AG08396 (cell line): ENCODE measurements around the gene MTFR1L.

Experiments
- DNase-seq: peaks from one replicate; pipeline ENCODE4 v3.0.0; 2012; ENCODE audit warnings: low spot score, mixed read lengths

MTFR1L gene

DNA sequence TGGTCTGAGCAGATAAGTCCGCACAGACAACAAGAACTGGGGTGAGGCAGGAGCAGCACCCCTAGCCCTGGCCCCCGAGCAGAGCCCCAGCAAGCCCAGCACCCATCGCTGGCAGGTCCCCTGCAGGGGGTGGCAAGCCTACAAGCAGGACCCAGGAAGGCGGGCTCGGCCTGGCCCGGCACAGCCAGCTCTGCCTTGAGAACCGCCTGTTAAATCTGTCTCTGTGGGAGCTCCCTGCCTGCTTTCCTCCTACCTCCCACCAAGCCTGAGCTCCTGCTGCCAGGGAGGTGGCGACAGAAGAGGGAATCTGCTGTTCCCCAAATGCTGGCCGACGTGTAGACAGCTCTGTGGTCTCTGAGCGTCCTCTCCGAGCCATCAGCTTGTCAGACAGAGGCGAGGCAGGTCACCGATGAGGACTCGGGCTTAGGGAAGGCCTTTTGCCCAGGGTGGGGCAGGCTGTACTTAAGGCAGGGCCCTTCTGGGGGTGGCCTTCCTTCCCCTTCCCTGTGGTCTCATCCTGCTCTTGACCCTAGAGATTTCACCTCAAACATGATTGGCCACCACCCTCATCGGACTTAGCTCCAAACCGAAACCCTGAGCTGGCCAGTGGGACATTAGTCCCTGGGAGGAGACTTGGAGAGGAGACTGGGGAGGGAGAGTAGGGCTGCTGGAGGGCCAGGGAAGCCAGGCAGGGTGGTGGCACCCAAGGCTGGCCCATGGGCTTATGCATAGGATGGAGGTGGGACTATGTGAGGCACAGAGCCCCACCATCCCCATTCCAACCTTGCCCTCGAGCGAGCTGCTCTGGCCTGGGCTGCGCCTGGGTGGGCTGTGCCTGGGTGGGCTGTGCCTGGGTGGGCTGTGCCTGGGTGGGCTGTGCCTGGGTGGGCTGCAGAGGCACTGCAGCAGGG, 12.0 kb upstream of the MTFR1L start:
- no peak for DNase-seq

DNA sequence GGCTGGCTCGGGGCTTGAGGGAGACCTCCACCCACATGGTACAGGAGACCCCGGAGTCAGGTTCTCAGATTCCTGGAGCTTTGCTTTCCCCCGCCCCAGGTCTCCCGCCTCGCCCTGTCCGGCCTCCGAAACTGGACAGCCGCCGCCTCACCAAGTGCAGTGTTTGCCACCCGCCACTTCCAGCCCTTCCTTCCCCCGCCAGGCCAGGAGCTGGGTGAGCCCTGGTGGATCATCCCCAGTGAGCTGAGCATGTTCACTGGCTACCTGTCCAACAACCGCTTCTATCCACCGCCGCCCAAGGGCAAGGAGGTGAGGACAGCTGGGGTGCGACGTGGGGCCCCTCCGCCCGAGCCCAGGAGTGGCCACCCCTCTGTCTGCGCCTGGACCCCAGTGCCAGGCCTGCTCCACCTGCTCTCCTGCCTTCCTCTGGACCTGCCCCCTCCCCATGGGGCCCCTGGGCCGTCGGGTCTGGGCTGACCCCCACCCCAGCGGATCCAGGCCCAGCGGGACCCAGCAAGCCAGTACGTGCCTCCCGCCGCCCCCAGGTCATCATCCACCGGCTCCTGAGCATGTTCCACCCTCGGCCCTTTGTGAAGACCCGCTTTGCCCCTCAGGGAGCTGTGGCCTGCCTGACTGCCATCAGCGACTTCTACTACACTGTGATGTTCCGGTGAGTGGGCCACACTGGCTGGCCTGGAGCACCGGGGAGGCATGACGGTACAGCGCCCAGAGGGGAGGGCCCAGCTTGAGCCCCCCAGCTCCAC, 11.1 kb upstream of the MTFR1L start:
- DNase-seq: no peak

DNA sequence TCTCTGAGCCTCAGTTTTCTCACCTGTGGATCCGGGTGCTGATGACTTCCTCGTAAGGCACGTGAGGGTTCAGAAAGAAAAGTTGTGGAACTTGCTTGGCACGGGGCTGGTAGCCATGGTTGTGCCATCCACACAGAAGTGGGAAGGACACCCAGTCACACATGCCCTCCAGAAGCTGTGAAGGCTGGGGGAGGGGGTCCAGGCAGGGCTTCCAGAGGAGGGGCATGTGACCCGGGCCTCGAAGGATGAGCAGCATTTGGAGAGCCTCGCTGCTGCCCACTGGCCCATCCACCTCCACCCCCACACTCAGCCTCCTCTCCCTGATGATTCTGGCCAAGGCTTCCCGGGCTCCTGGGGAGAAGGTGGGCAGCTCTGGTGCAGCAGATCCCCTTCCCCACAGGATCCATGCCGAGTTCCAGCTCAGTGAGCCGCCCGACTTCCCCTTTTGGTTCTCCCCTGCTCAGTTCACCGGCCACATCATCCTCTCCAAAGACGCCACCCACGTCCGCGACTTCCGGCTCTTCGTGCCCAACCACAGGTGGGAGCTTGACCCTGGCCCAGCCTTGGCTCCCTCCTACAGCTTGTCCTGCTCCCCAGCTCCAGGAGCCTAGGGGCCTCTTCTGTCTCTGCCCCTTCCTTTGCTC, 10.3 kb upstream of the MTFR1L start:
- DNase-seq: no peak

DNA sequence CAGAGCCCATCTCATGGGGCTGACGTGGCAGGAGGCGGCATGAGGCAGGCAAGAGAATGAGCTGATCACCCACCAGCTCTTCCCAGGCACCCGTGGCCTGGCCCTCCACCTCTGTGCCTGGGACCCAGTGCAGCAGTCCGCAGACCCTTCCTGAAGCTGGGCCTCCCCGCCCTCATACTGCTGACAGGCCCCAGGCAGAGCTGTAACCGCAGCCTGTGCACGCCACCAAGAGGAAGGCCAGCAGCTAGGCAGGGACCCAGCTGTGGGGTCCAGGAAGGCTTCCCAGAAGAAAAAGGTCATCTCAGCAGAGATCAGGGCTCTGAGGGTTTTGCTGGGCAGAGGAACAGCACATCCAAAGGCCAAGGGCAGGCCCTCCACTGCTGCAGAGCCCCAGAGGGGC, 9.8 kb upstream of the MTFR1L start:
- DNase-seq: no peak

DNA sequence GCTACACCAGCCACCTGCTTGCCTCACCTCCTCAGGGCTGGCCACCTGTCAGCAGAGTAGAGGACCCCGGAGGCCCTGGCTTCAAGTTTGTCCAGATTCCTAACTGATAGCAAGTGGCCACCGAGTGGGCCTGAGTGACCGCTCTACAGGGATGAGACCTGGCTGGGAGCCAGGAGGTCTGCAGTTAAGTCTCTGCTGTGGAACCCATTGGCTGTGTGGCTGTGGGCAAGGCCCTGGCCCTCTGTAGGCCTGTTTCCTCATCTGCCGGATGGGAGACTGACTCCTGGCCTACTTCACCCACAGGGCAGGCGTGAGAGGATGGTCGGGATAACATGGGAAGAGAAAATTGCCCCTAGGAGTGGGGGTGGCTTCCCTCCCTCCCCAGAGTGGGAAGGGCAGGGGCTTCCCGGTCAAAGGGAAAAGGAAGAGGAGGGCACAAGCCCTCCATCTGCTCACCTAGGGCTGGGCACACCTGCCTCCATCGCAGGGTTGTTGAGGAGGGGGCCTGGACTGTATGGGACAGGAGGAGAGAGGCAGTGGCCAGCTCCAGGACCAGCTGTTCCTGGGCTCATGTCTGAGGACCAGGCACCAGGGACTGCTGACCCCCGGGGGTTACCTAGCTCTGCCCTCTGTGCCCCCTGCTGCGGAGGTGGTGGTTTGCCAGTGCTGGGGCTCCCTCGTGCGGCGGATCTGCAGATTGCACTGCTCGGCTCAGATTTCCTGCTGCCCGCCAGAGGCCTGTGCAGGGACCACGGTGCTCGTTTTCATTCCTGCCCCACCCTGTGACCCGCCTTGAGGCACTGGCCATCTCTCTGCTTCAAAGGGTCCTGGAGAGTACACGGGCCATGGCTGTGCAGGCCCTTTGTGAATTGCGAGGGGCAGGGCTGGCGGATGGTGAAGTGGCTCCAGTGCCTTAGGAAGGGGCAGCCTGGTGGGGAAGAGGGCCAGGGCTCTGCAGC, 9.1 kb upstream of the MTFR1L start:
- DNase-seq: peak; percentile 83

DNA sequence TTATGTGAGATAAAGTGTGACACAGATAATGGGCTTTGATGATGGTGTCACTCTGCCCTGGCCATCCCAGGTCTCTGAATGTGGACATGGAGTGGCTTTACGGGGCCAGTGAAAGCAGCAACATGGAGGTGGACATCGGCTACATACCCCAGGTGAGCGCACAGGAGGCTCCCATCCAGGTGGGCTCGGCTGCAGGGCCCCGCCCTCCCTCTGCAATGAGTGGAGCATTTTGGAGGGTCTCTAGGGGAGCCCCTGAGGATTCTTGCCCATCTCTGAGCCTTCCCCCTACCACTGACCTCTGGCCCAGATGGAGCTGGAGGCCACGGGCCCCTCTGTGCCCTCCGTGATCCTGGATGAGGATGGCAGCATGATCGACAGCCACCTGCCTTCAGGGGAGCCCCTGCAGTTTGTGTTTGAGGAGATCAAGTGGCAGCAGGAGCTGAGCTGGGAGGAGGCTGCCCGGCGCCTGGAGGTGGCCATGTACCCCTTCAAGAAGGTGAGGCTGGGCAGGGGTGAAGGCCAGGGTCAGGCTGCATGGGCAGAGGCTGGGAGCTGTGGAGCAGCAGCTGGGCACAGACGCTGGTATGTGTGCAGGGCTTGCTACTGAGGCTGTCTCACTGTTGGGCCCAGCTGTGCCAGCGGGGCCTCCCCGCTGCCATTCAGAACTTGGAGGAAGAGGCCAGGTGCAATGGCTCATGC, 8.2 kb upstream of the MTFR1L start:
- DNase-seq: no peak

DNA sequence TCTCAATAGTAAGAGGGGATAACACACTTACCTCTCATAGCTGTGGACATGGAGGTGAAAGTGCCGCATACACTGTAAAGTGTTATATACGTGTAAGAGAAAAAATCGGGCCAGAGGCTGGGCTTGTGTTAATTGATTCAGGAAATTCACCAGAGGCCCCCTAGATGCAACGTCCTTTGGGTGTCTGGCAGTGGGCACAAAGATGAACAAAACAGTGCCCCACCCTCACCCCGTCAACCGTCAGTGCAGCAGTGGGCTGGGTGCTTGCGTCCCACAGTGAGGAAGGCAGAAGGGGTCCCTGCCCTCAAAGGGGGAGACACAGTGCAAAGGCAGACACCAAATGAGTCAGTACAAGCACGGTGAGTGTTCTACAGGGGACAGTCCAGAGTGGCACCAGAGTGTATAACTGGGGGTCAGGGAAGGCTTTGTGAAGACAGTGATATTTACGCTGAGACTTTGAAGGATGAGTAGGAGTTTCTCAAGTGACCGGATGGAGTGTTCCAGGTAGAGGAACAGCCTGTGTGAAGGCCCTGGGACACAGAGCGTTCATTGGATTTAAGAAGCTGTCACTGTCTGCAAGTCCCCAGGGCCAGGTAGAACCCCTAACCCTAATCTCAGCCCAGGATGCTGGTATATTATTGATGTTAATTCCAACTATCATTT, 6.6 kb upstream of the MTFR1L start:
- DNase-seq: no peak

DNA sequence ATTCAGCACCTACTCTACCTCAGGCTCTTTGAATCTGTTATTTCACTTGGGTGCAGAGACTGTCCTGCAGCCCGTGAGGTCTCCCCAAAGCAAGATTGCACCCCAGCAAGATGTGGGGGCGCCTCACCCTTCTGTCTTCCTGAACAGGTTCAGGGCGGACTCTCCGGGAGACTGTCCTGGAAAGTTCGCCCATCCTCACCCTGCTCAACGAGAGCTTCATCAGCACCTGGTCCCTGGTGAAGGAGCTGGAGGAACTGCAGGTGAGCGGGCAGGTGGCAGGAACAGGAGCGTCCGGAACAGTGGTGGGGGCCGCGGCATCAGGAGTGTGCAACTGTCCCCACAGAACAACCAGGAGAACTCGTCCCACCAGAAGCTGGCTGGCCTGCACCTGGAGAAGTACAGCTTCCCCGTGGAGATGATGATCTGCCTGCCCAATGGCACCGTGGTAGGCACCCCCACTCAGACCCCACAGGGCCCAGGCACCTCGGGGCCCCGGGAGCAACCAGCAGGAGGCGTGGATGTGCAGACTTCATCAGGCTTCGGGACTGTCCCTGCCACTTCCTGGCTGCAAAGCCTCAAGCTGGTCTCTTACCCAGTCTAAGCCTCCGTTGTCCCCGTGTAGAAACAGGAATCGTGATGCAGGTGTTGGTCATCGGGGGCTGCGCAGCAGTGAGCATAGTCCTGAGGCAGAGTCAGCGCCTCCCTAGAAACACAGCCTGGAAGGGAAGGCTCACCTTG, 5.9 kb upstream of the MTFR1L start:
- no peak for DNase-seq

DNA sequence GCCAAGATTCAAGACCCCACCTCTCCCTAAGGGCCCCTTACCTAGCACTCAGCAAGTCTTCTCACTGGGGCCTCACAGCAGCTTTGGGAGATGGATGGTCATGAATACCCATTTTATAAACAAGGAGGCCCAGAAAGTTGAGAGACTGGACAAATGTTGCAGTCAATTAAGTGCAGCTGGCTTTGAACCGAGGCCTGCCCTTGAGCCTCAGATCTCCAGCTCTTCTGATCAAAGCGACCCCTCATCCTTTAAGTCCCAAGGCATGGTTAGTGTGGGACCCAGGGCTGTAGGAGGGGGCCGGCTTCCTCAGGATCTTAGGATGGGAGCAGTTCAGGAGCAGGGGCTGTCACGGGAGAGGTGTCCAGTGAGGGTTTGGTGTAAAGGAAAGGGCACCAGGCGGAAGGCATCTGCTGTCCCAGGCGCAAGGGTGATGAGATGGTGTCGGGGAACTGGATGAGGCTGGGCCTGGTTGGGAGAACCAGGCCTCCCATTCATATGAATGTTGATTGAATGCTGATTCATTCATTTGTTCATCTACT, 5.1 kb upstream of the MTFR1L start:
- DNase-seq: no peak

DNA sequence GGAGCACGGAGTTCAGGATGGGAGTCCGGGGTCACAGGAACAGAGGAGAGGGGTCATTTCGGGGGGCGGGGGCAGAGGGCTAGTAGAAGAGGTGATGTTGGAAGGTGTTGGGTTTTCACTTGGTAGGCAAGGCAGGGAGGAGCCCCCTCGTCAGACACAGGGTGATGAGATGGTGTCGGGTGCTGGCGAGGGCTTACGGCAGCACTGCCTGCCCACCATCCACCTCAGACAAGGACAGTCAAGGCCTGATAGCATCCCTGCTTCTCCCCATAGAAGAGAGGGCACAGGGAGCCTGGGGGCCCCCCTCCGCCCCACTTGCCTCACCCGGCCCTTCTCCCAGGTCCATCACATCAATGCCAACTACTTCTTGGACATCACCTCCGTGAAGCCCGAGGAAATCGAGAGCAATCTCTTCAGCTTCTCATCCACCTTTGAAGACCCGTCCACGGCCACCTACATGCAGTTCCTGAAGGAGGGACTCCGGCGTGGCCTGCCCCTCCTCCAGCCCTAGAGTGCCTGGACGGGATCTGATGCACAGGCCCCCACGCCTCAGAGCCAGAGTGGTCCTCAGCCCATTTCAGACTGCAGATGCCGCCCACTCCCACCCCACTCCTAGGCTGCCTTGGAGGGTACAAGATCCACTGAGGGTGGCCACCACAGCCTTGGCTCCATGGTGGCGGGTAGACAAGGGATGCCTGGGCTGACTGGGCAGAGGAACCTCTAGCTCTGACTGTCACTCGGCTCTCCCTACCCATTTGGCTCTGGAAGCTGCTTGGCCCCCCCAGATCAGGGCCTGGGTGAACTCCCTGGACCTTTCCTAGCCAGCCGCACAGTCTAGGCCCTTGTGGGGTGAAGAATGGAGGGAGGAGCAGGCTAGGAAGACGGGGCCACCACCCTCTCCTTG, 4.3 kb upstream of the MTFR1L start:
- no peak for DNase-seq

DNA sequence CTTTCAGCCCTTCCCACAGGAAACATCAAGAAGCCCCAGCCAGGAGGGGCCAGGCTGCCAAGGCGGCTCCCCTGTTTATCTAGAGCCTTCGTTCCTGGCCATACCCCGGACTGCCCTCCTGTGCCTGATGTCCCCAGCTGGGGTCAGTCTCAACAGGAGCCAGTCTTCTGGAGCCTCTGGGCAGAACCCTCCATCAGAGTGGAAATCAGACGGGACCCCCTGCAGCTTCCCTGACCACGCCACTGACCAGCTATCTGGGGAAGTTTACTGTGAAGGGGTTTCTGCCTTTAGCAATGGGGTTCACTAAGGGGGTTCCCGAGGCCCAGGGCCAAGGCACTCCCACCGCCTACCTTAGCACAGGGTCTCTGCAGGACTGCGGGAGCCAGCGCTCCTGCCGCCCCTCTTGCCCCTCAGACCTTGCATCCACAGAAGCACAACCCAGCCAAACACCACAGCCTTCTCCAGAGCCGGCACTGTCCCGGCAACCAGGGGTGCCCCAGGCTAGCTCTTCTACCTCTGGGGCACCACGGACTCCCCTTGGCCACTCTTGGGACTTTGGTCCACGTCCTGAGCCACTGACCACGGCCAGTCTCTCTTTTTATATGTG, 3.5 kb upstream of the MTFR1L start:
- no peak for DNase-seq

DNA sequence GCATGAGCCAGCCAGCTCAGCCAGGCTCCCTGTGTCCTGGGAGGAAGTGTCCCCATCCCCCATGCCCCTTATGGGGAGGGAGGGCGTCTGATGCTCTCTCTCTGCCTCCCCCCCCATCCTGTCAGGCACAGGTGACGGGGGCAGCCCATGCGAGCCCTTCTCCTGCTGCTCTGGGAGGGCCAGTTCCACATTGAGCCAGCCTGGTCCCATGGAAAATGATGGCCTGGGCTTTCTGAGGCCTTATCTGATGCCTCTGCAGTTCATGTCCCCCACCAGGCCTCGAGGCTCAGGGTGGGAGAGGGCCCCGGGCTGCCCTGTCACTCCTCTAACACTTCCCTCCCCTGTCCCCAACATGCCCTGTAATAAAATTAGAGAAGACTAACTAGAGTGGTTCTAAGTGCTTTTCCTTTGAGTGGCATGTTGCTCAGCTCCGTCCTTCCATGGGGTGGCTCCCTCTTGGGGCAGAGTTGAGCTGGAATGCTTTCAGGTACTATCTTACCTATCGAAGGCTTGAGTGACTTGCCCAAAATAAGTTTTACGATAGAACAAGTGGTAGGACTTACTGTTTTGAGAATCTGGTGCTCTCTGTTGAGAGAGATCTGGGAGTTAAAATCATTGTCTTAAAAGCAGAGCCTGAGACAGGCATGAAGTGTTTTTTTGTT, 1.8 kb upstream of the MTFR1L start:
- no peak for DNase-seq

DNA sequence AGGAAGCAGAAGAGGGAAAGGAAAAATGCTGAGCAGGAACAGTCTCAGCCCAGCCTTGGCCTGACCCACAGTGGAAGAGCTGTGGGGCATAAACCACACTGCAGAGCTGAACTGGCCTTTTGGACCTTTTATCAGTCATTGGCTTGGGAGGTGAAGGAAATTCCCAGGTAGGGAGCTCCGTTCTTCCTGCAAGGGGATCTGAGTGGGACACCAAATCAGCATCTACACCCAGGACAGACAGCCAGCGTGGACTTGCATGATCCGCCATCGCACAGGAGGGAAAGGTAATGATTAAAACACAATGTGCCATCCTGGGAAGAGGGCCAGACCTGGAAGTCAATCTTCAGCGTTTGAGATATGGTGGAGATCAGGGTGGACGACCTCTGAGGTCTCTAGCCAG, 1.2 kb upstream of the MTFR1L start:
- no peak for DNase-seq

DNA sequence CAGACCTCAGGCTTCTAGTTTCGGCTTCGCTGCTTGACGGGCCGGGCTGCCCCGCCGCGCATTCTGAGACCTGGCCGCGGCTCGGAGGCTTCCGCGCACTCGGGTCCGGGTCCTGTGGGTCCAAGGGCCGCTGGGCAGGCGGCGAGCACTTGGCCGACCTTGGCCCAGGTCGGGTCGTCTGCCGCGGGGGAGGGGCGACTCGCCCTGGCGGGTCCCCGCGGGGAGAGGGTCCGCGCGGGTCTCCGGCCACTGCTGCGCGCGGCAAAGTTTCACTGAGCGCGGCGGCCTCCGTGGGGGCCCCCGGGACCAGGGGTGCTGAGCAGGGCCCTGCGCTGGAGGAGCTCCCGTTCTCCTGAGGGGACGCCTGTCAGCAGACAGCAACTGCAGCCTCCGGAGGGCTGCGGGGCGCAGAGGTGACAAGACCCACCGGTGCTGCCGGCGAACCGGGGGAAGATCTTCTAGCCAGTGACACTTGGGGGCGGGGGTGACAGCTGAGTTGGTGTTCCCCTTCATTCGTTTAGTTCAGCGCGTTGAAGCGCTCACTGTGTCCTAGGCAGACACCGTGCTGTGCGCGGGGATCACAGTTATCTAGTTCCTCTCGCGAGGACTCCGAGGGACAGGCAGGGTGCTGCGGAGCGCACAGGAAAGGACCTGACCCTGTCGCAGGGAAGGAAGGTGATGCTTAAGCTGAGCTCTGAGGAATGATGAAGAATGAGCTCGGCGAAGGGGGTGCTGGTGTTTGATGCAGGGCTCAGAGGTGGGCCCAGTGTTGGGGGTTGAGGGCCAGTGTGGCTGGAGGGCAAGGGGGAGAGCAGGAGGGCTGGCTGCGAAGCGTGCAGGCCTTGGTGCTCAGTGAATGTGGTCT, 725 bp downstream of the MTFR1L start:
- peak; percentile 87 for DNase-seq

DNA sequence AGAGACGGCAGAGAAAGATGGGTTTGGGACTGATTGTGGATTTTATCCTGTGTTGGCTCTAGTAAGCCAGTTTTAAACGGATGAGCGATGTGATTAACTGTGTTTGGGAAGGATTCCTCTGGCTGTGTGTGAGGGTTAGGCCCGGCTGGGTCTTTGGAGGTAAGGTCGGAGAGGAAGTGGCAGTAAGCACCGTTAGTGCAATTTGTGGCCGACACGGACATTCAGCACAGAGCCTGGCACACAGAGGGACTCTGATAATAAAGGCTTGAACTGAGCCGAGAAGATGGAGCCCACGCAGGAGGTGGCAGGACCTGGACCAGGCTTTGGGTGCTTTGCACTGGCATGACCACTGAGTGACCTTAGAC, 1.3 kb downstream of the MTFR1L start:
- DNase-seq: no peak

DNA sequence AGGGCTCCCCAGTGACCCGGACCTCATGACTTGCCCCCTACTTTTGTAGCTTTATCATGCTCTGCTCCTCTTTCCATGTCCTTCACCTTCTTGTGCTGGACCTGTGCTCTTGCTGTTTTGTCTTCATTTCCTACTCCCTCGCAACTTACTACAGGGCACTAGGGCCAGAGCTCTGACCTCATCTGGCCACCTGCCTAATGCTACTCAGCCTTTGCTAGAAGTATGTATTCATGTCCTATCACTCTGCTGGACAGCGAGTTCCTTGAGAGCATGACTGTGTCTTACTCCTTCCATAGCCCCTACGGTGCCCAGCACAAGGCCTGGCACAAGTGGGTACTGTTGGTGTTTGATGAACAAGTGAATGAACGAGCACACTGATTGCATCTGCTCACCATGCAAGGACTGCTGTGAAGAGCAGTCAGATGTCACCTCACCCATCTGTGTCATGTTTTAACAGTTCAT, 1.9 kb downstream of the MTFR1L start:
- DNase-seq: peak; percentile 57
